ENCODE measurements around the gene SRR. TPM values are rescaled to one million over a fixed set of nuclear protein-coding genes. Genes with fewer than 3 reads are reported as not detected.
"Not testable (repeated sequence)": the region's sequence is repeated elsewhere in the genome, so short reads cannot be mapped to it uniquely, and the experiment has no call there.

Gene SRR
- total RNA-seq, 1 donor from 2014 or later, result 20.7 TPM

- intact Hi-C loops (cut with micrococcal nuclease), result no loop called here
Measured at GRCh38 chr17:2283302-2283701, 20.4 kb upstream of the SRR start.

DNA sequence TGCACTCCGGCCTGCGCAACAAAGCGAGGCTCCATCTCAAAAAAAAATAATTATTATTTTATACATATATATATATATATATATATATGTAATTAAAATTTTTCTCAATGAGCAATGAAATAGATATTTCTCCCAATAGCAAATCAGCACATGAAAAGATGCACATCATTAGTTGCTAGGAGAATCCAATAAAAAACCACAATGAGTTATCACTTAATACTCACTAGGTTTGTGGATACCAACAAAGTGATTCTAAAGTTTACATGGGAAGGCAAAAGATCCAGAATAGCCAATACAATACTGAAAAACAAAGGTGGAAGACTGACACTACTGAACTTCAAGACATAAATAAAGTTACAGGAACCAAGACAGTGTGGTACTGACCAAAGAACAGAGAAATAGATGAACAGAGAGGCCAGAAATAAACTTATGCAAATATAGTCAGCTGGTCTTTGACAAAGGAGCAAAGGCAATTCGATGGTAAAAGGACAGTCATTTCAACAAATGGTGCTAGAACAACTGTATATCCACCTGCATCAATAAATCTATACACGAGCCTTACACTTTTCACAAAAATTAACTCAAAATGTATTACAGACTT, 13.8 kb upstream of the SRR start:
- intact Hi-C loops (cut with micrococcal nuclease), result no loop called here

DNA sequence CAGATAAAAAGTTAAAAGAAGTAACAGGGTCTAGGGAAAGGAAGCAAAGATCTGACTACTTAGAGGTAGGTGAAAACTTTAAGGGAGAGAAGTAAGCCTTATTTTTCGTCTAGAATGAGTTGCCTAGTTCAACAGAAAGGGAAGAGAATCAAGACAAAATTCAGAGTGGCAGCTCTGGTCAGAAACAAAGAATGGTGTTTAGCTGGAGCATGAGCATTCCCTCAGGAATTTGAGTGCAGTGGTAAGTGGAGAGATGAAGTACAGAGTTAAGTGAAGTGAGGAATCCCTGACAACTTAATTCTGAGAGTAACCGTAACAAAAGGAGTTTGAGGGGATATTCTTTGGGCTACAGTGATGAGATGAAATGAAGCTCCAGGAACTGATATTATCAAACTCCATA, 11.7 kb upstream of the SRR start:
- intact Hi-C loops (cut with micrococcal nuclease), result no loop called here

DNA sequence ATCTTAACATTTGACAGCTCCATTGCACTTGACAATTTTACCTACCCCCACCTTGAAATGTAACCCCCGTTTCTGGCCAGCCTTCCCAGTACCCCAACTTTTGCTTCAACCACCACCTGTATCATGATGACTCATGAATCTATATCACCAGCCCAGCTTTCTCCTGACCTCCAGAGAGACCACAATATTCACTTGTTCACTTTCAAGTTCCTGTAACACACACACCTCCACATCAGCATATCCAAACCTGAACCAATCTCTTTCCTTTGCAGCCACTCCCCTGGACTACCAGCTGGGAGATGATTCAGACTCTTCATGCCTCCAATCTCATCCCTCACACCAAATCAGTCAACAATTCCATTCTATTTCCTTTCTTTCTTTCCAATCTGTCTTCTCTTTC, 8.2 kb upstream of the SRR start:
- intact Hi-C loops (cut with micrococcal nuclease), result no loop called here

GRCh38 chr17:2297023-2297422, 6.7 kb upstream of the SRR start:
- intact Hi-C loops (cut with micrococcal nuclease), result no loop called here

DNA sequence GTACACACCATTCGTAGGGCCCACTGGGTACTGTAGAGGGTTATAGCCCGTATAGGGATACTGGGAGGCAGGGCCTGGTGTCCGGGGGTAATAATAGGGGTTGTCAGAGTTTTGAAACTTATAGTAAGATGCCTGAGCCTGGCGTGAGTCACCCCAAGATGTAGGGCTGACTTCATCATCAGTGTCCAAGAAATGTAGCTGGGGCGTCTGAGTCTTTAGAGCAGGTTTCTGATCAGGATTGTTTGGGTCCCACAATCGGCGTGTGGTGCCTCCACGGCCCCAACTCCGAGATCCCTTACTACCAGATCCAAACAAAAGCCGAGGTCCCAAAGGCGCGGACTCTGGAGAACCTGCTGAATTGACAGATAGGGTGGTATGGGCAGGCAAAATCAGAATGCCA, 4.6 kb upstream of the SRR start:
- intact Hi-C loops (cut with micrococcal nuclease), result no loop called here

DNA sequence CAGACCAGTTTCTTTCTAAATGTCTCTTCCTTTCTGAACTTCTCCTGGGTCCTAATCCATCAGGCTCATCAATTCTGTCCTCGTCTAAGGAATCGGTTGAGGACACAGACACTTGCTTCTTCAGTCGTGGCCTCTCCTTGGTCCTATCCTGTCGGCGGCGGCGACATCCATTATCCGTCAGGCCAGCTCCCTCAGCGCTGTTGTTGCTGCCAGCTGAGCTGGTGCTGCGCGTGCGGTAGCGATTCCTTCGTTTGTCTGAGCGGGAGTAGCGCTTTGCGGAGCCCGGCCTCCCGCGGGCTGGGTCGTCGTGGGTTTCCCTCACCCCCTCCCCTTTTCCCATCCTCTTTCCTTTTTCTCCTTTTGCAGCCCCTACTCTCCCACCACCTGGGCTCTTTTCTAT, 4.0 kb upstream of the SRR start:
- intact Hi-C loops (cut with micrococcal nuclease), result loop anchor here (5.0 to 10.0 kb wide), 2 partner anchors 413 to 1545 kb away; partner anchors contain the start of genes CLUH and GEMIN4

GRCh38 chr17:2302778-2303203, 959 bp upstream of the SRR start:
- intact Hi-C loops (cut with micrococcal nuclease), result loop anchor here (1.0 to 10.0 kb wide), 5 partner anchors 34 to 1548 kb away; partner anchors contain the start of genes CLUH, GEMIN4, MNT and SGSM2

DNA sequence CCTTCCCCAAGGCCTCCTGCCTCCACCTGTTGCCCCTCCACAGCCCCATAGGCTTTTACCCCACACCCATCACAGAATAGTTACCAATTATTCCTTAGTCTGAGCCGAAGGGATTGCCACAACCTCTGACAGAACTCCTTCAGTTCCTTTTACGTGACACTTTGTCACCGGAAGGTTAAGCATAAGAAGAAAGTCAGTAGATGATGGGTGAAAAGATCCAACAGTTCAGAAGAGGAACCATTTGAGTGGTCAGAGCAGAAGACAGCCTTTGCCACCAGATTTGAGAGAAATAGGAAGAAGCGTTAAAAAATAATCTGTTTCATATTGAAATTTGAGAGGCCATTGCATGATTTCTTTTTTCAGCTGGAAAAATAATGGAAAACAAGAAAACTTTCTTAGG, 1.2 kb downstream of the SRR start:
- intact Hi-C loops (cut with micrococcal nuclease), result loop anchor here (5.0 to 10.0 kb wide), 2 partner anchors 407 to 1550 kb away; partner anchors contain the start of genes CLUH and GEMIN4

DNA sequence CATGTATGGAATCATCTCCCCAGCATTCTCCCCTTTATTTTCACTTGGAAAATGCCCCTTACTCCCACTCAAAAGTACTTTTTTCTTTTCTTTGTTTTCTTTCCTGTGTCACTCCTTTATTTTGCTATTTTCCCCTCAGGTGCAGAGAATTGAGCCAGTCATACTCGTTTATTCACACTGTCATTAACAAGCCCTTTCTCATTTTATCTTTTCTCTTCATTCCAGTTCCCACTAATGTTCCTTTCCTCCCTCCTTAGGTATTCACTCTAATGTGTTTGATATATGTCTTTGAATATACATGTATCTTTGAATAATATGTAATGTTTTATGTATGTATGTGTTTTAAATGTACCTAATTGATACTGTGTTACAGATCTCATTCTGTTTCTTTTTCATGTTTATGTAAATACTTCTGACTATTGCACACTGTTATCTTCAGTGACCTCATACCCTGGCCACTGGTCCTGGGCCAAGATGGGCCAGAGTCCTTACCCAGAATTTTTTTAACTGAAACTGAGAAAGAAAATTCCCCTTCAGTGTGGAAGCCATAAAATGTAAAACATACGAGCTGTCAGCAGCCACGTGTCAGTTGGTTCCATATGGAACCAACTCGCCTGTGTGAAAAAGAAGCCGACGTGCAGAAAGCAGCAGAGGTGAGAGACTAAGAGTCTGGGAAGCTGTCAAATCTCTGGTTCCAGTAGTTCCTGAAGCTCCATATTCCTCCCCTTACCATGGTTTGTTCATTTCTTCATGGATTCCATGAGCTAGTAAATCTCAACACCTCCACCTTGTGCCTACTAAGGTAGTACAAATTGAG, 5.8 kb downstream of the SRR start:
- intact Hi-C loops (cut with micrococcal nuclease), result loop anchor here (10.0 kb wide), 1 partner anchor 1555 kb away; the partner anchor contains the start of gene GEMIN4

DNA sequence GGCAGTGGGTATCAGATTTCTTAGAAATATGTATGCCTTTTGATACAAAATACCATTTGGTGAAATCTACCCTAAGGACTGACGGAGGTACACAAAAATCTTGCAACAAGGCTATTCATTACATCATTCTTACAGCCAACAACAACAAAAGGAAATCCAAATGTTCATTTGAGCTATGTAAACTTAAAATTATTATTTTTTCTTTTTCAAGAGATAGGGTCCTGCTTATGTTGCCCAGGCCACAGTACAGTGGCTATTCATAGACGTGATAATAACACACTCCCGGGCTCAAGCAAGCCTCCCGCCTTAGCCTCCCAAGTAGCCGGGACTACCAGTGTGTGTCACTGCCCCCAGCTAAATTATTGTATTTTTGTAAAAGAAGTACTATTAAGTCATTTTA, 9.0 kb downstream of the SRR start:
- intact Hi-C loops (cut with micrococcal nuclease), result no loop called here

- intact Hi-C loops (cut with micrococcal nuclease), result not testable (repeated sequence)
Measured at GRCh38 chr17:2316916-2317205, 13.1 kb downstream of the SRR start.

GRCh38 chr17:2317796-2318195, 14.0 kb downstream of the SRR start:
- intact Hi-C loops (cut with micrococcal nuclease), result no loop called here

- intact Hi-C loops (cut with micrococcal nuclease), result no loop called here
Measured at GRCh38 chr17:2319051-2319450, 15.3 kb downstream of the SRR start.

GRCh38 chr17:2321399-2321798, 17.6 kb downstream of the SRR start:
- intact Hi-C loops (cut with micrococcal nuclease), result no loop called here

- intact Hi-C loops (cut with micrococcal nuclease), result no loop called here
Measured at GRCh38 chr17:2323629-2324314, 20.0 kb downstream of the SRR start.

DNA sequence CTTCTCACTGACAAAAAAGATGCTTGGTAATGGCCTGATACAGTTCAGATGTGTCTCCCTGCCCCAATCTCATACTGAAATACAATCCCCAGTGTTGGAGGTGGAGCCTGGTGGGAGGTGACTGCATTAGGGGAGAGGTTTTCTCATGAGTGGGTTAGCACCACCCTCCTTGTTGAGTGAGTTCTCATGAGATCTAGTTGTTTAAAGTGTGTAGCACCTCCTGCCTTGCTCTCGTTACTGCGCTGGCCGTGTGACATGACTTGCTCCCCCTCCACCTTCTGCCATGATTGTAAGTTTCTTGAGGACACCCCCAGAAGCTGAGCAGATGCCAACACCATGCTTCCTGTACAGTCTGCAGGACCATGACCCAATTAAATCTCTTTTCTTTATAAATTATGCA, 27.6 kb downstream of the SRR start:
- intact Hi-C loops (cut with micrococcal nuclease), result no loop called here

DNA sequence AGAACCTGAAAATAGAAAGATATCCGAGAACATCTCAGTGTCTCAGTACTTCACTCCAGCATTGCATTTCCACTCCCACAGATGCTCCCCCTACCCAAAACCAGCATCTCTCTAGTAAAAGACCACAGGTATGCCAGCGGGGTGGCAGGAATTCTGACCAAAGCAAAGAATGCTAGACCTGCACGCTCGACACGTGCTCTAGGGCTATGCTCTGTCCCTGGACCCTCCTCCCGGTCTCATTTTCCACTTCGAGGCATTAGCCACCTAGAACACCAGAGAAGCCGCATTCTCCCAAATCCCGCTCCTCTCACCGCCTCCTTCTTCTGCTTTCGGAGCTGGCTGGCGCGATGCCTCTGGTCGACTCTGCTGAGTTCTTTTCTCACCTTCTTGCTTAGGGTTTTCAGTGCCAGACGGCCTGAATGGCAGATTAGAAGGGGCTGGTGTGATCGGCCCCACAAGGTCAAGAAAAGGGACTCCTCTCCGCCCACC, 32.0 kb downstream of the SRR start:
- intact Hi-C loops (cut with micrococcal nuclease), result loop anchor here (2.0 kb wide), 4 partner anchors 33 to 281 kb away; partner anchors contain the start of genes HIC1, MNT, SMG6 and SRR

GRCh38 chr17:2336215-2336851, 32.6 kb downstream of the SRR start, which contains the start of gene TSR1:
TSR1 (minus strand) TSS chr17:2336457; CDS start chr17:2336427, 30 bp downstream.
- intact Hi-C loops (cut with micrococcal nuclease), result loop anchor here (2.0 kb wide), 4 partner anchors 34 to 282 kb away; partner anchors contain the start of genes HIC1, MNT, SMG6 and SRR

DNA sequence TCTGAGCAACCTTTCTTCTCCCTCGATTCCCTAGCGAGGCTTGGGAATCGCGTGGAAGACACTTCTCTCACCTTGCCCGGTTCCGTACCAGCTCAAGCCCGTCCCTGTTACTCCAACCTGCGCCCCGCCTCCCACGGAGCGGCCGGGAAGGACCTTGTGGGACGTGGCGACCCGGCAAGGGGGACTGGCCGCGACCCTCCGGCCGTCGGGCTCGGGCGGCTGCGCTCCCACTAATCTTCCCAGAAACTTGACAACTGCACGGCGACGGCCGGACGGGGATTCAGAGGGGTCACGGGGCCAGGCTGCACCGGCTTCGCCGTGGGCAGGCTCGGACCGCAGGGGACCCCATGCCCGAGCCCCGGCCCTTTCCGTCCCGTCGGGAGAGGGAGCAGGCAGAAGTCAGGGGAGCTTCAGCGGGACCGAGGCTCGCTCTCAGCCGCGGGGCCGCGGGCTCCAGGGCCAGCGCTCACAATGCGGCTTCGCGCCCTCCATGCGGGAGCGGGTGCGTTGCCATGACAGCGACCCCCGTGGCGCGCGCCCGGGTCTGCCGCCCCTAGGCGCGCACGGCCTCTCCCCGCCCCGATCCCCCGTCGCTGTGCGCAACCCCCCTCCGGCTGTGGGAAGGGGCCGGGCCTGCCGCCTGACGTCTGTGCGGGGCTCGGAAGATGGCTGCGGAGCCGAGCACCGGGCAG, 33.2 kb downstream of the SRR start, which contains the start of gene SGSM2:
TSS of gene SGSM2 (plus strand) at position 650 of the 692 bp plus-strand sequence. CDS start 188 bp downstream, outside the sequence.
- intact Hi-C loops (cut with micrococcal nuclease), result loop anchor here (2.0 kb wide), 4 partner anchors 34 to 282 kb away; partner anchors contain the start of genes HIC1, MNT, SMG6 and SRR

Data from T-helper 2 cell treated with Interferon-gamma antibody and Interleukin-4, amounts not matched to agents 100 ng/mL and 5 ng/mL, for 36 hours (primary cell).